Measurements from ENCODE around the gene ASGR2.

GRCh38 chr17:7095625-7096024 is 19.0 kb downstream of the ASGR2 start:
- TF ChIP-seq CTCF (IDR thresholded peaks at IDR 0.05) (no peak), POLR2A (IDR thresholded peaks at IDR 0.05) (no peak)

Measured in adrenal gland (tissue), 5 donors.